Measurements from ENCODE around the gene UBA3. TPM values are rescaled to one million over a fixed set of nuclear protein-coding genes. Genes with fewer than 3 reads are reported as not detected.

Gene UBA3
- total RNA-seq, 1 experiment from 2014 or later = 67.2 TPM

GRCh38 chr3:69121513-69121912 is 41.3 kb upstream of the UBA3 start:
- H3K4me2 ChIP-seq (ENCODE audit: insufficient read depth, insufficient read length, low read length) = no peak overlapping the region
- H2BK12ac ChIP-seq (ENCODE audit: insufficient read length, low read depth, low read length) = no peak overlapping the region
- no peaks in the 10 kb centered on the region for H4K20me1 ChIP-seq (ENCODE audit: control insufficient read depth, insufficient read depth, insufficient read length)
- H4K8ac ChIP-seq (replicated peaks; ENCODE audit: insufficient read length, low read depth, low read length) = no peak overlapping the region
- no peaks in the 10 kb centered on the region for H3K79me1 ChIP-seq (ENCODE audit: insufficient read depth, low read depth, low read length, poor library complexity, severe bottlenecking)
- WGBS (ENCODE audit: extremely low coverage, insufficient read length, low lambda C conversion rate) = no CpG with 5 or more reads among the region's 6 CpGs
- no peak for DNase-seq
- no peaks in the 10 kb centered on the region for H3K23me2 ChIP-seq (ENCODE audit: insufficient read length, low read depth, low read length, poor library complexity, severe bottlenecking)
- no peak for TF ChIP-seq CTCF (conservative IDR thresholded peaks at IDR 0.05)
- Mint-ChIP-seq H3K27ac (no peak overlapping the region), H3K9me3 (no peaks in the 10 kb centered on the region), H3K4me1 (peaks cover 0 to 6% of the 10 kb centered on the region in 2 experiments; a peak in 2 of 4 replicates), H3K27me3 (ENCODE audit: low read depth) (no peaks in the 10 kb centered on the region), H3K36me3 (ENCODE audit: insufficient read depth in 1 of 3, low read depth in 3 of 3) (no peaks in the 10 kb centered on the region), H3K4me3 (no peak overlapping the region)
- H3K9me3 ChIP-seq (ENCODE audit: control insufficient read depth, low read depth, low read length) = no peaks in the 10 kb centered on the region
- no peak overlapping the region for H3K56ac ChIP-seq (ENCODE audit: insufficient read length, low read depth, low read length)
- no peak overlapping the region for H2BK15ac ChIP-seq (ENCODE audit: low read depth, low read length)
- H3K27me3 ChIP-seq (ENCODE audit: insufficient read depth, low read length) = no peaks in the 10 kb centered on the region
- H3K4ac ChIP-seq (ENCODE audit: low read depth, low read length) = no peak overlapping the region
- no peak overlapping the region for H2AK5ac ChIP-seq (ENCODE audit: insufficient read length, low read length)
- H2BK5ac ChIP-seq (ENCODE audit: insufficient read length, low read length) = no peak overlapping the region
- H2AFZ ChIP-seq (ENCODE audit: low read length) = no peak overlapping the region
- H3T11ph ChIP-seq (ENCODE audit: low read length) = no peak overlapping the region
- H3K9ac ChIP-seq (ENCODE audit: extremely low read depth, insufficient read length, low read length) = no peak overlapping the region
- no peak overlapping the region for H3K14ac ChIP-seq (ENCODE audit: insufficient read depth, low read length)
- H2BK120ac ChIP-seq (ENCODE audit: low read depth, low read length, poor library complexity, severe bottlenecking) = no peak overlapping the region
- H4K5ac ChIP-seq (ENCODE audit: insufficient read length, low read depth, low read length) = no peak overlapping the region
- H2BK20ac ChIP-seq (ENCODE audit: low read depth, low read length, poor library complexity, severe bottlenecking) = no peak overlapping the region
- H3K23ac ChIP-seq (ENCODE audit: insufficient read length, low read depth, low read length) = no peak overlapping the region
- H3K4me1 ChIP-seq (ENCODE audit: insufficient read depth, low read length) = no peaks in the 10 kb centered on the region; the same call in 1 of the 2 replicates
- no peak overlapping the region for H3K27ac ChIP-seq (ENCODE audit: insufficient read length, low read depth, low read length)
- H3K79me2 ChIP-seq (ENCODE audit: insufficient read depth, low read length) = no peaks in the 10 kb centered on the region
- H4K91ac ChIP-seq (ENCODE audit: insufficient read length, low read depth, low read length) = no peak overlapping the region
- no peak overlapping the region for H3K18ac ChIP-seq (ENCODE audit: insufficient read length, low read depth, low read length)
